GM12878 (cell line): ENCODE measurements around the gene WDR38. TPM values are rescaled to one million over a fixed set of nuclear protein-coding genes. Genes with fewer than 3 reads are reported as not detected.
A peak's percentile ranks its signal among the peaks of the same experiment; 100 is the strongest.

Experiments used
- ATAC-seq: fragments of 200-7000 bp; cut with Tn5 transposase; 3 replicates; pipeline ENCODE4 v1.9.1; 2020; ENCODE audit warnings: mild to moderate bottlenecking, moderate library complexity
- BruUV-seq: library from RNA; stranded (reverse); fragments of 400-500 nt; replicated peaks from 2 replicates; lab custom pipeline; 2021; lab: Mats Ljungman, UMichigan
- CTCF ChIA-PET: fragments of 300-600 bp; sonication (Branson Sonifier 250); formaldehyde crosslinking; extraction: SDS; loops from one replicate; lab custom pipeline; 2021; ENCODE audit warnings: inconsistent platforms; lab: Yijun Ruan, JAX
- POLR2A ChIA-PET: fragments of 350-600 bp; formaldehyde crosslinking; extraction: SDS; loops from one replicate; lab custom pipeline; 2021; ENCODE audit warnings: inconsistent platforms; lab: Charles Lee
- RAD21 ChIA-PET: fragments of 300-600 bp; sonication (Branson Sonifier 250); formaldehyde crosslinking; loops from one replicate; lab custom pipeline; 2023; ENCODE audit warnings: antibody characterized with exemption; ENCODE audit not compliant: unreplicated experiment; lab: Charles Lee
- SMC1A ChIA-PET: fragments of 300-600 bp; sonication (Branson Sonifier 250); formaldehyde crosslinking; loops from one replicate; lab custom pipeline; 2023; ENCODE audit not compliant: unreplicated experiment, uncharacterized antibody; lab: Charles Lee
- DNase-seq: peaks from one replicate; pipeline ENCODE4 v3.0.0-alpha.2; 2011; ENCODE audit warnings: low read depth, low spot score
- FAIRE-seq: peaks from 3 replicates; lab custom pipeline; 2011; peaks lifted over from hg19 to GRCh38; lab: Jason Lieb, UNC
- H2AFZ ChIP-seq: 2 replicates; pipeline ENCODE4 v1.6.0; 2011; ENCODE audit warnings: low read depth, low read length, control low read depth; ENCODE audit not compliant: control insufficient read depth
- H3K27ac ChIP-seq: 2 replicates; pipeline ENCODE4 v1.5.1; 2011; ENCODE audit warnings: control low read depth; ENCODE audit not compliant: control insufficient read depth, insufficient read depth
- H3K27me3 ChIP-seq, 2 experiments: replicated peaks in 1 of 2; 2 replicates each; pipeline versions ENCODE4 v1.6.0 to v1.6.1; 2011; ENCODE audit warnings: low read length in 1 of 2; ENCODE audit not compliant: control insufficient read depth in 2 of 2, insufficient read depth in 2 of 2
- H3K36me3 ChIP-seq, 2 experiments: 2 replicates each; pipeline ENCODE4 v1.5.1; 2011; ENCODE audit warnings: low read length in 1 of 2; ENCODE audit not compliant: control insufficient read depth in 2 of 2, insufficient read depth in 2 of 2
- H3K4me1 ChIP-seq: 2 replicates; pipeline ENCODE4 v1.6.1; 2011; ENCODE audit warnings: mild to moderate bottlenecking, low read length, moderate library complexity, mixed read lengths; ENCODE audit not compliant: control insufficient read depth, insufficient read depth
- H3K4me2 ChIP-seq: 2 replicates; pipeline ENCODE4 v1.6.0; 2011; ENCODE audit warnings: control low read depth; ENCODE audit not compliant: control insufficient read depth, insufficient read depth
- H3K4me3 ChIP-seq: fragments of 200-600 bp; sonication (generic); 2 replicates; pipeline ENCODE4 v1.5.1; 2016
- H3K79me2 ChIP-seq: 2 replicates; pipeline ENCODE4 v1.6.0; 2011; ENCODE audit warnings: low read length; ENCODE audit not compliant: control insufficient read depth, insufficient read depth
- H3K9ac ChIP-seq: 2 replicates; pipeline ENCODE4 v1.8.0; 2011; ENCODE audit warnings: low read length, control low read depth, mixed read lengths; ENCODE audit not compliant: control insufficient read depth, insufficient read depth
- H3K9me3 ChIP-seq: replicated peaks from 3 replicates; pipeline ENCODE4 v1.5.1; 2011; ENCODE audit warnings: mild to moderate bottlenecking, low read length; ENCODE audit not compliant: control insufficient read depth, insufficient read depth
- H4K20me1 ChIP-seq: 2 replicates; pipeline ENCODE4 v1.6.0; 2011; ENCODE audit not compliant: control insufficient read depth, insufficient read depth
- CTCF ChIP-seq, 3 experiments: IDR thresholded peaks in 2 of 3; conservative IDR thresholded peaks in 1 of 3; 2 replicates each; pipeline ENCODE4 v1.5.1; 2011; ENCODE audit warnings: low read depth in 3 of 3, low read length in 3 of 3, mild to moderate bottlenecking in 3 of 3, control low read depth in 2 of 3, moderate library complexity in 2 of 3, inconsistent platforms in 1 of 3, mixed read lengths in 1 of 3; ENCODE audit not compliant: control insufficient read depth in 2 of 3, insufficient read depth in 1 of 3; ENCODE audit errors: extremely low read depth in 1 of 3
- JUNB ChIP-seq: IDR thresholded peaks from 2 replicates; pipeline ENCODE4 v1.6.1; 2016; ENCODE audit warnings: antibody characterized with exemption, mild to moderate bottlenecking
- MTA3 ChIP-seq: IDR thresholded peaks from 2 replicates; pipeline ENCODE4 v1.6.1; 2012; ENCODE audit warnings: low read length, inconsistent platforms, borderline replicate concordance
- SUZ12 ChIP-seq: fragments of 200-600 bp; sonication (generic); IDR thresholded peaks from one replicate; pipeline ENCODE4 v1.6.1; 2018; ENCODE audit warnings: antibody characterized with exemption, mild to moderate bottlenecking; ENCODE audit not compliant: unreplicated experiment
- WGBS: methylation state at CpG from one replicate; pipeline ENCODE4 v1.1.6; 2016; ENCODE audit warnings: low lambda C conversion rate; ENCODE audit not compliant: insufficient replicate concordance, insufficient coverage; ENCODE audit errors: missing lambda C conversion rate; 5-methylcytosine and 5-hydroxymethylcytosine counted together
- in situ Hi-C: fragments of 300-500 bp; cut with MboI; formaldehyde crosslinking; loops from 9 replicates; pipeline ENCODE4 v1.14.3; 2018; ENCODE audit warnings: mixed read lengths
- intact Hi-C: fragments of 100-400 bp; cut with micrococcal nuclease; formaldehyde crosslinking; loops from one replicate; pipeline ENCODE4 v1.14.2; 2022; ENCODE audit not compliant: unreplicated experiment
- polyA plus RNA-seq, 11 experiments: library from polyadenylated mRNA; depleted of rRNA in 4 of 11; unstranded in 6 of 11; stranded (reverse) in 5 of 11; fragments of >200 nt; fragmentation: Nextera tagmentation in 4 of 11; fragmentation: Illumina TruSeq in 1 of 11; extraction: Ambion mirVana in 4 of 11; extraction: Trizol in 1 of 11; gene quantifications; 1 replicate in 1 of 11; 2 replicates in 10 of 11; pipeline versions ENCODE4 v1.2.1 to v1.2.3, GENCODE V29; 2011 to 2016; ENCODE audit warnings: inconsistent platforms in 2 of 11, missing spikeins in 2 of 11, low read depth in 1 of 11
- total RNA-seq, 4 experiments: library from RNA; depleted of rRNA in 3 of 4; stranded (reverse); fragments of >200 nt in 3 of 4; fragmentation: Illumina TruSeq in 1 of 4; extraction: Trizol in 1 of 4; gene quantifications; 2 replicates each; pipeline versions ENCODE4 v1.2.1 to v1.2.3, GENCODE V29; 2013 to 2021

WDR38 gene
- total and polyA plus RNA-seq, 10 of the 15 experiments (the other 5 are each of a cell fraction or from before 2014, with no cell fraction given), result not detected

DNA sequence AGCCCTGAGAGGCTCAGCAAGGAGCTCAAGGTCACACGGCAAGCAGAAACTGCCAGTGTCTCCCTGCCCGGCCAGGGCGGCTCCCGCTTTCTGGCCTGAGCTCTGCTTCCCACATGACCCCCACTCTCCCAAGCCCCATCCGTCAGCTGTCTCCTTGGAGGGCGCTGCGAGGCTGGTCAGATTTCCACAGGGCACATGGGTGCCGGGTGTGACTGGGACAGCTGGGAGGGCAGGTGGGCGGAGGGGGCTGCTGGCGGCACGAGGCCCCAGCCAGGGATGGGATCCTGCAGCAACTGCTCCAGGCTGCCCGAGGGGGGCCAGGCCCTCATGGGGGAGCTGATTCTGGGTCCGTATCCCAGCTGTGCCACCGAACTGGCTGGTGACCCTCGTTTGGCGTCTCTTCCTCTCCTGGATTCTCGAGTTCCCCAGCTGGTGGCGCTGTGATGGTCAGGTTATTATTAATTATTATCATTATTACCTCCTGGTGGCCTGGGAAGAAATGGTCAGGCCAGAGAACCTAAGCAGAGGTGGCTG, 12.9 kb upstream of the WDR38 start:
- in situ Hi-C loops, result no loop called here
- RAD21 ChIA-PET, result interaction anchor here (0.5 to 1.8 kb wide), 4 partner anchors 10 to 536 kb away, joined by 3 to 5 read pairs (median 3); partner anchors contain the start of gene WDR38

More for the DNA sequence above, 12.9 kb upstream of the WDR38 start:
- peak; percentile 61 for FAIRE-seq
- 62% methylated on average over 18 of the region's 18 CpGs for WGBS
- no peak overlapping the region for H3K4me3 ChIP-seq
- H2AFZ ChIP-seq, result no peak overlapping the region
- H3K79me2 ChIP-seq, result no peaks in the 10 kb centered on the region
- SMC1A ChIA-PET, result interaction anchor here (1.2 kb wide), 1 partner anchor 13 kb away, joined by 5 read pairs; the partner anchor contains the start of gene WDR38
- intact Hi-C loops, result no loop called here
- POLR2A ChIA-PET, result interaction anchor here (0.6 to 0.9 kb wide), 2 partner anchors 61 to 301 kb away, joined by 5 to 6 read pairs; no protein-coding TSS in a partner anchor
- H4K20me1 ChIP-seq, result no peaks in the 10 kb centered on the region
- H3K4me1 ChIP-seq, result no peaks in the 10 kb centered on the region
- no peaks in the 10 kb centered on the region for H3K36me3 ChIP-seq
- CTCF ChIA-PET, result interaction anchor here (0.7 to 26.5 kb wide), 15 partner anchors 8 to 223 kb away, joined by 3 to 575 read pairs (median 4); partner anchors contain the start of genes NR6A1, OLFML2A and WDR38
- no peaks in the 10 kb centered on the region for H3K9me3 ChIP-seq
- H3K9ac ChIP-seq, result no peak overlapping the region
- BruUV-seq, result no TSS peak
- H3K27me3 ChIP-seq, result no peaks in the 10 kb centered on the region
- TF ChIP-seq JUNB (no peak), CTCF (IDR thresholded peaks at IDR 0.05 in 2 of 3, conservative IDR thresholded peaks at IDR 0.05 in 1 of 3; ENCODE audit: control insufficient read depth in 2 of 3, extremely low read depth in 1 of 3, insufficient read depth in 1 of 3, low read depth in 3 of 3, low read length in 3 of 3) (peak; percentile 29 to 49 (median 43); a peak in 5 of 6 replicates), MTA3 (no peak), SUZ12 (no peak)
- peak; percentile 63 for ATAC-seq
- H3K27ac ChIP-seq, result no peak overlapping the region
- no peak overlapping the region for H3K4me2 ChIP-seq
- no peak for DNase-seq
